ENCODE measurements around the gene ABCC11. TPM values are rescaled to one million over a fixed set of nuclear protein-coding genes. Genes with fewer than 3 reads are reported as not detected.
A peak's percentile ranks its signal among the peaks of the same experiment; 100 is the strongest.

ABCC11 gene
- total and polyA plus RNA-seq, 2 experiments from 2014 or later = 0.23 to 0.76 TPM

GRCh38 chr16:48121276-48121675, 126.1 kb downstream of the ABCC11 start:
- in situ Hi-C loops (cut with MboI) = no loop called here
- Histone ChIP-seq H3K27me3 (replicated peaks; ENCODE audit: insufficient read depth) (no peaks in the 10 kb centered on the region), H3F3A (ENCODE audit: insufficient read depth) (peaks cover 14% of the 10 kb centered on the region), H2AFZ (no peak overlapping the region), H3K9ac (no peak overlapping the region), H3K27ac (no peak overlapping the region), H3K9me3 (ENCODE audit: low read depth) (no peaks in the 10 kb centered on the region), H3K4me3 (no peak overlapping the region), H4K20me1 (ENCODE audit: insufficient read depth) (no peaks in the 10 kb centered on the region), H3K9me2 (ENCODE audit: insufficient read depth) (no peaks in the 10 kb centered on the region), H3K4me2 (ENCODE audit: unreplicated experiment) (no peak overlapping the region), H3K79me2 (ENCODE audit: insufficient read depth) (no peaks in the 10 kb centered on the region), H3K4me1 (ENCODE audit: insufficient read depth) (peaks cover 35% of the 10 kb centered on the region), H3K36me3 (ENCODE audit: low read depth) (no peaks in the 10 kb centered on the region)
- 47 to 59% methylated on average over 5 of the region's 5 CpGs for WGBS, 2 experiments (ENCODE audit: low coverage in 1 of 2, low lambda C conversion rate in 2 of 2, missing lambda C conversion rate in 2 of 2)
- DNase-seq = no peak
- TF ChIP-seq EZH2phosphoT487 (IDR thresholded peaks at IDR 0.05; ENCODE audit: insufficient read depth, low read depth) (no peak), EZH2 (IDR thresholded peaks at IDR 0.05; ENCODE audit: insufficient read depth, poor library complexity, severe bottlenecking) (no peak)

GRCh38 chr16:48118841-48119240, 128.5 kb downstream of the ABCC11 start:
- 66 to 82% methylated on average over 2 of the region's 2 CpGs for WGBS, 2 experiments (ENCODE audit: low coverage in 1 of 2, low lambda C conversion rate in 2 of 2, missing lambda C conversion rate in 2 of 2)
- Histone ChIP-seq H3K9me2 (ENCODE audit: insufficient read depth) (no peaks in the 10 kb centered on the region), H3K4me2 (ENCODE audit: unreplicated experiment) (no peak overlapping the region), H4K20me1 (ENCODE audit: insufficient read depth) (no peaks in the 10 kb centered on the region), H3K27me3 (replicated peaks; ENCODE audit: insufficient read depth) (no peaks in the 10 kb centered on the region; the same call in 1 of the 2 replicates), H3K9me3 (ENCODE audit: low read depth) (no peaks in the 10 kb centered on the region), H3K4me3 (no peak overlapping the region), H3K4me1 (ENCODE audit: insufficient read depth) (peaks cover 20% of the 10 kb centered on the region), H3K27ac (no peak overlapping the region), H3F3A (ENCODE audit: insufficient read depth) (peaks cover 12% of the 10 kb centered on the region), H3K9ac (no peak overlapping the region), H2AFZ (no peak overlapping the region), H3K36me3 (ENCODE audit: low read depth) (no peaks in the 10 kb centered on the region), H3K79me2 (ENCODE audit: insufficient read depth) (no peaks in the 10 kb centered on the region)
- TF ChIP-seq EZH2phosphoT487 (IDR thresholded peaks at IDR 0.05; ENCODE audit: insufficient read depth, low read depth) = no peak
- TF ChIP-seq EZH2 (IDR thresholded peaks at IDR 0.05; ENCODE audit: insufficient read depth, poor library complexity, severe bottlenecking) = no peak
- in situ Hi-C loops (cut with MboI) = no loop called here
- DNase-seq = no peak

GRCh38 chr16:48117217-48118105, 129.9 kb downstream of the ABCC11 start:
- Histone ChIP-seq H3K27ac (no peak overlapping the region), H3K27me3 (replicated peaks; ENCODE audit: insufficient read depth) (no peaks in the 10 kb centered on the region; the same call in none of the 2 replicates), H3K4me2 (ENCODE audit: unreplicated experiment) (no peak overlapping the region), H3F3A (ENCODE audit: insufficient read depth) (peaks cover under 1% of the 10 kb centered on the region; the same call in 1 of the 2 replicates), H3K4me1 (ENCODE audit: insufficient read depth) (peaks cover 8% of the 10 kb centered on the region), H4K20me1 (ENCODE audit: insufficient read depth) (no peaks in the 10 kb centered on the region), H2AFZ (no peak overlapping the region), H3K9me2 (ENCODE audit: insufficient read depth) (no peaks in the 10 kb centered on the region), H3K9me3 (ENCODE audit: low read depth) (no peaks in the 10 kb centered on the region), H3K4me3 (no peak overlapping the region), H3K9ac (no peak overlapping the region), H3K36me3 (ENCODE audit: low read depth) (no peaks in the 10 kb centered on the region), H3K79me2 (ENCODE audit: insufficient read depth) (no peaks in the 10 kb centered on the region)
- in situ Hi-C loops (cut with MboI) = no loop called here
- no peak for TF ChIP-seq EZH2phosphoT487 (IDR thresholded peaks at IDR 0.05; ENCODE audit: insufficient read depth, low read depth)
- TF ChIP-seq EZH2 (IDR thresholded peaks at IDR 0.05; ENCODE audit: insufficient read depth, poor library complexity, severe bottlenecking) = no peak
- WGBS, 2 experiments (ENCODE audit: low coverage in 1 of 2, low lambda C conversion rate in 2 of 2, missing lambda C conversion rate in 2 of 2) = 67 to 68% methylated on average over 16 to 22 of the region's 22 CpGs
- peak; percentile 52 for DNase-seq

Other genes with a start within 250 kb of the ABCC11 start
- not detected in 2 replicates for gene ABCC12, start 91.5 kb downstream of the ABCC11 start, total RNA-seq (2014; rRNA removed; shearing (Covaris generic))
- not detected in 2 replicates for gene ABCC12, start 91.5 kb downstream of the ABCC11 start, polyA plus RNA-seq (2016; fragmentation: Nextera tagmentation; extraction: Ambion mirVana)
- gene LONP2, start 3.2 kb downstream of the ABCC11 start, total RNA-seq (2014; rRNA removed; shearing (Covaris generic)) = 48.3 and 53.9 TPM in 2 replicates
- gene LONP2, start 3.2 kb downstream of the ABCC11 start, polyA plus RNA-seq (2016; fragmentation: Nextera tagmentation; extraction: Ambion mirVana) = 44.6 and 46.5 TPM in 2 replicates
- gene SIAH1, start 137.9 kb upstream of the ABCC11 start, total RNA-seq (2014; rRNA removed; shearing (Covaris generic)) = 24.4 and 24.9 TPM in 2 replicates
- gene SIAH1, start 137.9 kb upstream of the ABCC11 start, polyA plus RNA-seq (2016; fragmentation: Nextera tagmentation; extraction: Ambion mirVana) = 29.9 and 31.0 TPM in 2 replicates